ENCODE results near the gene CLUH.

The CLUH gene

GRCh38 chr17:2718150-2718938 lies 6.8 kb upstream of the CLUH start:
- DNase-seq (ENCODE audit: low read depth), result no peak

- DNase-seq (ENCODE audit: low read depth), result no peak
Observed at GRCh38 chr17:2716649-2717048, 5.1 kb upstream of the CLUH start.

DNA sequence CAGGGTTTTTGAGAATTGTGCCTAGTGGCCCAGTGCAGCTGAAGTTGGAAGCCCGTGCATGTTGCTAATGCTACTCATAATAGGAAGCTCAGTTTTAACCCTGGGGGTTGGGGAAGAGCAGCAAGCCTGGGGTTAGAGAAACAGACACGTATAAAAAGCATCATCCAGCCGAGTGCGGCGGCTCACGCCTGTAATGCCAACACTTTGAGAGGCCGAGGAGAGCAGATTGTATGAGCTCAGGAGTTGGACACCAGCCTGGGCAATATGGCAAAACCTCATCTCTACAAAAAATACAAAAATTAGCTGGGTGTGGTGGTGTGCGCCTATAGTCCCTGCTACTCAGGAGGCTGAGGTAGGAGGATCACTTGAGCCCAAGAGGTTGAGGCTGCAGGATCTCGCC lies 2.3 kb upstream of the CLUH start:
- no peak for DNase-seq (ENCODE audit: low read depth)

- no peak for DNase-seq (ENCODE audit: low read depth)
Observed at GRCh38 chr17:2712300-2713043, 908 bp upstream of the CLUH start.

DNA sequence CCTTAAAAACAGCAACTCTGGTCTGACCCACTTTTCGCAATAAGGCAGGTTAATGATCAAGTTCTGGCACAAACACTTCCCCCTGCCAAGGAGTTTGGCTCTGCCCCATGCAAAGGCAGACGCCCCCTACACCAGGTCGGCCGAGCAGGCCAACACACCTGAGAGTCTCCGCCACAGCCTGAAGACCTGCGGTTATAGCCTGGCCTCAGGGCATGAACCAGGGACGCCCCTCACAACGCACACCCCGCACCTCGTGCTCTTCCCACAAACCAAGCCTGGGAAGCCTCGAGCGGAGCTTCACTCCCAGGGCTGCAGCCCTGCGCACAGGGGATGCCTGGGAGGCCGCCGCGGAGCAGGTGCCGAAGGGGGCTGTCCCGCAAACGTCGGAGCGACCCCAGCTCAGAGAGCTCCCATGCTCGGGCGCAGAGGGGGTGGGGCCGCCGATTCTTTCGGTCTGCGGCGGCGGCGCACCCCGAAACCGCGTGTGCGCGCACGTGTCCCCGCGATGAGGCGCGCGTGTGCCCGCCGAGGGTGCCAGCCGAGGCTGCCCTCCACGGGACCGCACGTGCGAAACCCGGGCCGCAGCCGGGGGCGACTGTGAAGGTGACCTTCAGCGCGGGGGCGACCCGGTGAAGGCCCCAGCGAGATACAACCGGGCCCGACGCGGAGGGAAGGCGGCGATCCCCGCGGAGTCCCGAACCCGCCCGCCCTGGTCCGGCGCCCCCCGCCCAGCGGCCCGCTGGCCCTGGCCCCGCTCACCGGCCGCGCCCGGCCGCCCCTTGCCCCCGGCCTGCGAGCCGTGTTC lies 559 bp downstream of the CLUH start:
- DNase-seq (ENCODE audit: low read depth), result peak; percentile 13

DNA sequence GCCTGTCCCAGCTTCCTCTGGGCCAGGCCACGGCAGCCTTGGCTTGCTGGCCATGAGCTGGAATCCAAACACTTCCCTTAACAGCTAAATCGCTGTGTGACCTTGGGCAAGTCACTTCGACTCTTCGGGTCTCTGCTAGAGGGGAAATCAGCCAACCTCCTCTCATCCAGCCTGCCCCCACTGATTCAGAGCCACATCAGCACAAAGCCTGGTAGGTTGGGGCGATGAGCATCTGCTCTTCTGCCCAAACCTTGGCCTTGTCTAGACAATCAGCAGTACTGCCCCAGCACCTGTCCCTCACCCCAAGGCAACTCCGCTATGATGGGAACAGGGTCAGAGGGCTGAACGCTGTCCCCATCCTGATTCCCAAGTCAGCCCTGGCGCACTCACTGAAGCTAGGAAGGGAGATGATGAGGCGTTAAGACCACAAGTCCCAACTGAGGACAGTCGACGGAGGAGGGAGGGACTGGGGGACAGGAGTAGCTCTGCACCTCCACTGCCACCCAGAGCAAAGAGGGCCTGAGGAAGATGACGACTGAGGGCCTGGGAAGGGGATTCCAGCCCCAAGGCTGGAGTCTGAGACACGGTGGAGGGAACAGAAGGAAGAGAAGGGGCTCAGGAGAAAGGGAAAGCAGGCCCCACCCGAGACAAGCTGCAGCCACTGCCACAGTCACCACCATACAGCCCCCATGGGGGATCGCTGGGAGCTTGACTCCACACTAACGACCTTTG lies 1.3 kb downstream of the CLUH start:
- no peak for DNase-seq (ENCODE audit: low read depth)

- no peak for DNase-seq (ENCODE audit: low read depth)
Observed at GRCh38 chr17:2709183-2709661, 2.3 kb downstream of the CLUH start.

DNA sequence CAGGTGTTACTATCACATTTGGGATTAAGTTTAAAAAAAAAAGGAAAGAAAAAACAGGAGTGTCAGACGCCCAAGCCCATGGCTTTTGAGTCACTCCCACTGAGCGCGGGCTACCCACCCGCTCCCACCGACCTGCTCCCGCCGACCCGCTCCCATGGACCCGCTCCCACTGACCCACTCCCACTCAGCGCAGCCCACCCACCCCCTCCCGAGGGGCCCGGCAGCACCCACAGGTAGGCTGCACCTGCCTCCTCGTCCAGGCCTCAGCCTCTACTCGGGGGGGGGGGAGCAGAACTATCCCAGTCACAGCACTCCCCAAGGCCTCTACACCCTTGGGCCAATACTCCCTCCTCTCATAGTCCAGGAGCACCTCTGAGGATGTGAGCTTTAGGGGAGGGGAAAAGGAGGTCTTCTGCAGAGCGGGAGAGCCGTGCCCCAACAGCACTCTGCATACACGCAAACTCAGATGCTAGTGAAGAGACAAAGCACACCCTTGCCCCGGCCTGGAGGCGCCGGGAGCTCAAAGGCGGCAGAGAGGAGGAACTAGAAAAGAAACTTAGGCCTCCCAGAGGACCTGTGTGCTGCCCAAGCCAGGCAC lies 2.9 kb downstream of the CLUH start:
- DNase-seq (ENCODE audit: low read depth), result no peak

DNA sequence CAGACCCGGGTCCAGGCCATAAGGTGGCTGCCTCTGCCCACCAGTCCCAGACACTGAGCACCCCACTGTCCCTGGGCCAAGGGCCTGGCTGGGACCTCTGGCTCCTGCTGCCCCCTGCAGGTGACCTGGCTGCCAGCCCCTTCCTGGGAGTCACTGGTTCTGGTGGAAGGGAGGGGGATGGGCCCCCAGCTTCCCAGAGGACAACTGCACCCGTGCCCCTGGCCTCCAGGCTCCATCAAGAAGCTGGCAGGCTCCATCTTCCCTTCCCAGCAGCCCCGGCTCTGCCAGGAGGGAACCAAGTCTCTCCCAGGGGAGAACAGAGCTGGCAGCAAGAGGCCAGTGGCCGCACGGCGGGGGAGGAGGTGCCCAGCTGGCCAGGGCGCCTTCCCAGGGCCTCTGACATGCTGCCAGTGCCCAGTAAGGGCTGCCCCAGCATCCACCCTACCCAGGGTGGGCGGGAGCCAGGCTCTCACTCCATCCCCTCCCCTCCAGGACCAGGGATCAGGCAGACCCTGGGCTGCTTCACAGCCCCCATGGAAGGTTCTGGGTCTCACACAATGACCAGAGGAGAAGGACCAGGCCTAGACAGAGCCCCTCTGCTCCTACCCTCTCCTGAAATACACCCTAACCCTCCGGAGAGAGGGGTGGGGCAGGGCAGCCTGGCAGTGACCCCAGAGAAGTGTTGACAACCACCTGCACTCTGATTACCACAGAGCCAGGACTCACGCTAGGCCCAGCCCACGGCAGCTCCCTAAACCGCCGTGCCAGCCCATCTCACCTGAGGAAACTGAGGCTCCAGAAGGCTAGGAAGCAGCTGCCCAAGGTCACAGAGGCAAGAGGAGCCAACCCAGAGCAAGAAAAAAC lies 3.6 kb downstream of the CLUH start:
- DNase-seq (ENCODE audit: low read depth), result no peak

GRCh38 chr17:2706911-2707510 lies 4.6 kb downstream of the CLUH start:
- DNase-seq (ENCODE audit: low read depth), result no peak

DNA sequence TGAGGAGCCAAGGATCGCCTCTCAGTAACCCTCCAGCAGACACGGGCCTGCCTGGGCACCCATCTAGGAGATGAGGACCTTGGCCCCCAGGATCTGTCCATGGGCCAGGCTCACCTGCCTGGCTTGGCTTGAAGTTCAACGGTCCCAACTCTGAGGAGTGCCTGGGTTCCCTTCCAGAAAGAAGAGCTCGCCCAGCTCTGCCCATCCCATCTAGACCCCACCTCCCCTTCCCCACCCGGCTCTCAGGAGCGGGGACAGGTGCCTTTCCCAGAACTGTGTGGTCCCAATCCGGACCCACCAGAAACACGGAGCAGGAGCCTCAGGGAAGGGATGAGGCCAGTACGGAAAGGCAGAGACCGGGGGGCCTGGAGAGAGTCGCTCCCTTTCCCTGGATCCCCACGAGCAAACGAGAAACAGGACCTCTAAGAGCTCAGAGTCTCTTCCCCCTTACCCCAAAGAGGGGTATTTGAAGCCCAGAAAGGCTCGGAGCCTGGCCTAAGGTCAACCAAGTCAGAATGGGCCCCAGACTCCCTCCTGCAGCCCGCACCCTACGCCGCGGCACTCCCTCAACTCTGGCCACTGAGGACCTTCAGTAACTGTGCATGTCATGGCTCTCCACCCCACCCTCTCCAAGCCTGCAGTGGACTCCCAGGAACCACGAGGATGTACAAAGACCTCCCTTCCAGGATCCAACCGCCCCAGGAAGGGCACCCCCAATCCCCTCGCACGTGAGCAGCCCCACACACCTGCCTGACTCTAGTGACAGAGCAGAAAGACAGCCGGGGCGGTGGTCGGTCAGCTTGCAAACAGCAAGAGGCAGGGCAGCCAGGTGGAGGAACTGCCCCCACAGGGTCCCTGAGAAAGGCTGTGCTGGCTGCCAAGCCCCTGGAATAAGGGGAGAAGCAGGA lies 5.4 kb downstream of the CLUH start:
- no peak for DNase-seq (ENCODE audit: low read depth)

- no peak for DNase-seq (ENCODE audit: low read depth)
Observed at GRCh38 chr17:2705263-2705662, 6.3 kb downstream of the CLUH start.

GRCh38 chr17:2704890-2705248 lies 6.7 kb downstream of the CLUH start:
- no peak for DNase-seq (ENCODE audit: low read depth)

- DNase-seq (ENCODE audit: low read depth), result no peak
Observed at GRCh38 chr17:2704031-2704889, 7.3 kb downstream of the CLUH start.

DNA sequence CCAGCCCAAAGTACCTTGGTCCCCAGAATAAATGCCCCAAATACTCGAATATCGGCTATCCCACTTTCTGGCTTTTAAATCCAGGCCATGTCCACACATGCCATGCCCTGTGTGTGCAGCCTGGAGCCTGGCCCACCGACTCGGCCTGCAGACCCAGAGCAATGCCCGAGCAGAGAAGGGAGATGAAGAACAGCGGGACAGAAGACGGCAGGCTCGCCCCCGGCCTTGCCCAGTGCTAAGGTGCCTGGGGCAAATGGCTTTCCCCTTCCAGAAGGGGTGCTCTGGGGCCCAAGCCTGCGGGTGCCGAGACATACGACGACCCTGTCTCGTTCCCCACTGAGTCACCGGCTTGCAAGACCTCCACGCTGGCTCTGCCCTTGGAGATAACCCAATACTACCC lies 8.0 kb downstream of the CLUH start:
- no peak for DNase-seq (ENCODE audit: low read depth)

GRCh38 chr17:2703181-2703580 lies 8.4 kb downstream of the CLUH start:
- DNase-seq (ENCODE audit: low read depth), result no peak

DNA sequence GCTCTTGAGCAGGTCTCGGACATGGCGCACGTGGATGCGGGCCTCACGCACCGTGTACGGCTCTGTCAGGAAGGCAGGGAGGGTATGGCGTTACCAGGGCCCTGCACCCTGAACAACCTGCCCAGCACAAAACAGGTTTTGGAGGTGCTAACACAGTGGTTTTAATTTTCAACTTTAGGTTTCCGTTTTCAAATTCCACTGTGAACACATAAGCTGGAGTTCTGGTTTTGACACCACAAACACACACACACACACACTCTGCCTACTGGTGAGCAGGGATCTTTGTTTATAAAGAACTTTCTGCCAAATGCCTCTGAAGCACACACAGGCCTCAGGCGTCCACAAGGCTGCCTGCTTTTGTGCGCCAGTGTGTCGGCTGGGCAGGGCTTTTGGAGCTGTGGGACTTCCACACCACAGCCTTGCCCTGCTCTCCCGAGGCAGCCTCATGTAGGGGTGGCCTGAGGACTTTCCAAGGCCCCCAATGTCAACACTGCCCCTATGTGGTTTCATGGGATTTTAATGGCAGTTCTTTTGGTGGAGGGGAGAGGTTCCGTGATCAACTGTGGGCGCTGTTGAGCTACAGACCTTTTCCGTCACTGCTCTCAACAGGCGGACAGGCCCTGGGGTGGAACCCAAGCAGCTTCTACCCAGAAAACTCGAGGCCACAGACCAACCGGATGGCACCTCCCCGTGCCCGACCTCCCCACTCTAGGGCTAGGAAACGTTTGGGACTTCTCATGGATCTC lies 9.4 kb downstream of the CLUH start:
- DNase-seq (ENCODE audit: low read depth), result no peak

Measured in activated gamma-delta T cell treated with anti-CD3 and anti-CD28 coated beads, Interleukin-2, amount 50 U/mL, for 16 hours (primary cell).